ENCODE results near the gene SAP30BP. TPM values are rescaled to one million over a fixed set of nuclear protein-coding genes. Genes with fewer than 3 reads are reported as not detected.

The SAP30BP gene
- total RNA-seq, 1 donor from 2014 or later: 75.8 TPM

DNA sequence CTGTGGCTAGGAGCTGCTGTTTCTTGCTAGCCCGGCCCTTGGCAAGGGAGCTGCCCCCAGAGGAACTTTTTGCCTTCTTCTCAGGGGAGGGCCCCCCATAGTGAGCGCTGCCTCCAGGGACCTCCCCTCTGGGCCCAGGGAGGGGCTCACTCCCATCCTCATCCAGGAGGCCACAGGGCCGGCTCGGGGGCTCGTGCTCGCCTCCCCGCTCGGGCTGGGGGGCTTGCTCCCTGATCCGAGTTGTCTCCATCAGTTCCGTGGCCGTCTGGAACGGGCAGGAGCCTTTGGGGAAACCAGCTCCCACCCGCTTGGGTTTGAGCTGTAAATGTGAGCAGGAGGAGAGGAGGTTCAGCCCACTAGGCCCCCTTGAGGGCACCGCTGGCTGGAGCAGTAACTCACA is 38.0 kb upstream of the SAP30BP start:
- no peaks in the 10 kb centered on the region for H3K9me3 ChIP-seq (ENCODE audit: low read depth)
- no peak overlapping the region for H3K9ac ChIP-seq
- Mint-ChIP-seq H3K4me3 (no peak overlapping the region), H3K4me1 (peaks cover 22% of the 10 kb centered on the region), H3K27ac (no peak overlapping the region), H3K36me3 (no peaks in the 10 kb centered on the region), H3K9me3 (no peaks in the 10 kb centered on the region), H3K27me3 (ENCODE audit: insufficient read depth, low read depth) (peaks cover 8% of the 10 kb centered on the region)
- no peaks in the 10 kb centered on the region for H3K27me3 ChIP-seq
- TF ChIP-seq EZH2 (IDR thresholded peaks at IDR 0.05) (no peak), EZH2phosphoT487 (IDR thresholded peaks at IDR 0.05) (no peak)
- TF ChIP-seq, protein P1, sequence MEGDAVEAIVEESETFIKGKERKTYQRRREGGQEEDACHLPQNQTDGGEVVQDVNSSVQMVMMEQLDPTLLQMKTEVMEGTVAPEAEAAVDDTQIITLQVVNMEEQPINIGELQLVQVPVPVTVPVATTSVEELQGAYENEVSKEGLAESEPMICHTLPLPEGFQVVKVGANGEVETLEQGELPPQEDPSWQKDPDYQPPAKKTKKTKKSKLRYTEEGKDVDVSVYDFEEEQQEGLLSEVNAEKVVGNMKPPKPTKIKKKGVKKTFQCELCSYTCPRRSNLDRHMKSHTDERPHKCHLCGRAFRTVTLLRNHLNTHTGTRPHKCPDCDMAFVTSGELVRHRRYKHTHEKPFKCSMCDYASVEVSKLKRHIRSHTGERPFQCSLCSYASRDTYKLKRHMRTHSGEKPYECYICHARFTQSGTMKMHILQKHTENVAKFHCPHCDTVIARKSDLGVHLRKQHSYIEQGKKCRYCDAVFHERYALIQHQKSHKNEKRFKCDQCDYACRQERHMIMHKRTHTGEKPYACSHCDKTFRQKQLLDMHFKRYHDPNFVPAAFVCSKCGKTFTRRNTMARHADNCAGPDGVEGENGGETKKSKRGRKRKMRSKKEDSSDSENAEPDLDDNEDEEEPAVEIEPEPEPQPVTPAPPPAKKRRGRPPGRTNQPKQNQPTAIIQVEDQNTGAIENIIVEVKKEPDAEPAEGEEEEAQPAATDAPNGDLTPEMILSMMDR (IDR thresholded peaks at IDR 0.05): no peak
- H3K27ac ChIP-seq: no peak overlapping the region
- no peak overlapping the region for H3K4me2 ChIP-seq
- H3K4me1 ChIP-seq: peaks cover 10% of the 10 kb centered on the region
- H3K36me3 ChIP-seq: no peaks in the 10 kb centered on the region
- DNase-seq (ENCODE audit: low spot score): no peak
- H3F3A ChIP-seq (ENCODE audit: low read depth): peaks cover 11% of the 10 kb centered on the region
- peaks cover 18% of the 10 kb centered on the region for H4K20me1 ChIP-seq (ENCODE audit: low read depth)
- no peaks in the 10 kb centered on the region for H3K79me2 ChIP-seq (ENCODE audit: low read depth)
- no peak overlapping the region for H3K4me3 ChIP-seq
- H2AFZ ChIP-seq (replicated peaks): no peak overlapping the region

DNA sequence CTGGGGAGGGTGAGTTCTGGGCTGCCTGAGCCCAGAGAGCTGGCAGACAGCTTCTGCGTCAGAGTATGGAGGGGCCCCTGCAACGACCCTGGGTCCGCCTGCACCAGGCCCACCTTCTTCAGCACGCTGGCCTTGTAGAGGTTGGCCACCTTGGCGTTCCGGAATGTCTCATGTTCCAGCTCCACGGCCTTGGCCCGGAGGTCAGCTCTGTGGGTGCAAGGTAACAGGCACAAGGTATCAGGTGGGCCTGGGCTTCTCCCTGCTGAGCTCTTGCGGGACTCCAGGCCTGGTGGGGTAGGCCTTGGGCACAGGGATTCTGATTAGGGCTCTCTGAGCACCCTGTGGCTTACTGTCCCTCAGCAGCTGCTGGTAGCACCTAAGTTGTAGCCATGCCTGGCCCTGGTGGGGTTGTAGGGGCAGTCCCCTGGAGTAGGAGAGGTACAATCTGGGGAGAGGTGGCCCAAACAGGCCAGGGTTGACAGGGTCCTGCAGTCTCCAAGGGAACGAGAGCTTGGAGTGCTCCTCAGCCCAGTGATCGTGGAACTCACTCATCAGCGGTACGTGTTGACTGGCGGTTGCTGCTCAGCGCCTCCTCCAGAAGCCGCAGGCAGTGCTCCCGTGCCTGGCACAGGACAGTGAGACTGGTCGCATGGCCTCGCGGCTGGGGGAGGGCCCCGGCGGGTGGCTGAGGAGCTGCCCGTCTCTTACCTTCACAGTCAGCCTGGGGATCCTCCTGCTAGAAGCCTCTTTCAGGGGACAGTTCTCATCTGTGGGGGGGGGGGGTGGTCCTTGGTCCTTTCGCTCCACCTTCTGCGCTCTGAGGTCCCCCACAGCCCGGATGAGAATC is 36.8 kb upstream of the SAP30BP start:
- Histone ChIP-seq H3K4me2 (no peak overlapping the region), H3K27ac (no peak overlapping the region), H3K9ac (no peak overlapping the region), H3K4me3 (no peak overlapping the region), H3K36me3 (no peaks in the 10 kb centered on the region), H3K27me3 (no peaks in the 10 kb centered on the region), H2AFZ (replicated peaks) (no peak overlapping the region), H3K79me2 (ENCODE audit: low read depth) (no peaks in the 10 kb centered on the region), H3K4me1 (peaks cover 21% of the 10 kb centered on the region), H3F3A (ENCODE audit: low read depth) (peaks cover 22% of the 10 kb centered on the region), H3K9me3 (ENCODE audit: low read depth) (no peaks in the 10 kb centered on the region), H4K20me1 (ENCODE audit: low read depth) (peaks cover 29% of the 10 kb centered on the region)
- no peak for DNase-seq (ENCODE audit: low spot score)
- H3K36me3 Mint-ChIP-seq: no peaks in the 10 kb centered on the region
- H3K27ac Mint-ChIP-seq: no peak overlapping the region
- no peak for TF ChIP-seq EZH2phosphoT487 (IDR thresholded peaks at IDR 0.05)
- TF ChIP-seq EZH2 (IDR thresholded peaks at IDR 0.05): no peak
- TF ChIP-seq, protein P1 (IDR thresholded peaks at IDR 0.05): no peak
- H3K4me3 Mint-ChIP-seq: no peak overlapping the region
- H3K27me3 Mint-ChIP-seq (ENCODE audit: insufficient read depth, low read depth): peaks cover 14% of the 10 kb centered on the region
- no peaks in the 10 kb centered on the region for H3K9me3 Mint-ChIP-seq
- peaks cover 33% of the 10 kb centered on the region for H3K4me1 Mint-ChIP-seq

DNA sequence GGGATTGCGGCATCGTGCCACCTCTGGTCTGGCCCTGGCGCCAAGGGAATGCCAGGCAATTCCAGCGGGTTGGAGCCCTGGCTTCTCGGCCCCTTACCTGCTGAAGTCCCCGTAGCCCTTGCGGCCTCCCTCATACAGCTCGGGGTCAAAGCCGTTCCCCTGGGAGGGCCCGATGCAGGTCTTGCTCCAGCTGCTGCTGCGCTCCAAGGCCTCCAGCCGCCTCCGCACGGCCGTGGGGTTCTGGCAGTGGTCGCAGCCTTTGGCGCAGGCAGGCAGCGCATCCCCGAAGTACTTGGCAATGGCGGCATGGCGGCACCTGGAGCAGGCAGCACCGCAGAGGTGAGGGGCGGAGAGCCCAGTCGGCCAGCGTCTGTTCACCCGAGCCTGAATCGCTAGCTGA is 35.8 kb upstream of the SAP30BP start:
- DNase-seq (ENCODE audit: low spot score): no peak
- H3K4me3 Mint-ChIP-seq: no peak overlapping the region
- Histone ChIP-seq H3K79me2 (ENCODE audit: low read depth) (no peaks in the 10 kb centered on the region), H3K4me2 (no peak overlapping the region), H4K20me1 (ENCODE audit: low read depth) (peaks cover 40% of the 10 kb centered on the region), H3K4me3 (no peak overlapping the region), H3K9me3 (ENCODE audit: low read depth) (no peaks in the 10 kb centered on the region), H3K27ac (no peak overlapping the region), H3K36me3 (no peaks in the 10 kb centered on the region), H3K4me1 (peaks cover 25% of the 10 kb centered on the region), H3K9ac (no peak overlapping the region), H2AFZ (replicated peaks) (no peak overlapping the region), H3K27me3 (no peaks in the 10 kb centered on the region), H3F3A (ENCODE audit: low read depth) (peaks cover 22% of the 10 kb centered on the region)
- H3K27ac Mint-ChIP-seq: no peak overlapping the region
- H3K4me1 Mint-ChIP-seq: peaks cover 38% of the 10 kb centered on the region
- no peaks in the 10 kb centered on the region for H3K36me3 Mint-ChIP-seq
- TF ChIP-seq, protein P1 (IDR thresholded peaks at IDR 0.05): no peak
- TF ChIP-seq EZH2 (IDR thresholded peaks at IDR 0.05): no peak
- no peak for TF ChIP-seq EZH2phosphoT487 (IDR thresholded peaks at IDR 0.05)
- H3K27me3 Mint-ChIP-seq (ENCODE audit: insufficient read depth, low read depth): peaks cover 14% of the 10 kb centered on the region
- no peaks in the 10 kb centered on the region for H3K9me3 Mint-ChIP-seq

All from neural progenitor cell (in vitro differentiated cells).